CD4-positive, alpha-beta T cell (primary cell): ENCODE data around the gene NUDT21. TPM values are rescaled to one million over a fixed set of nuclear protein-coding genes. Genes with fewer than 3 reads are reported as not detected.
"Not testable (repeated sequence)": the region's sequence is repeated elsewhere in the genome, so short reads cannot be mapped to it uniquely, and the experiment has no call there.

Source experiments
- ATAC-seq: fragments of 200-7000 bp; cut with Tn5 transposase; one replicate; pipeline ENCODE4 v1.10.0; 2022; ENCODE audit warnings: mild to moderate bottlenecking; ENCODE audit not compliant: poor library complexity
- CTCF ChIA-PET: fragments of 350-600 bp; sonication (Branson Sonifier 250); formaldehyde crosslinking; loops from one replicate; lab custom pipeline; 2021; ENCODE audit warnings: antibody characterized with exemption, inconsistent platforms; lab: Charles Lee
- POLR2A ChIA-PET: fragments of 350-600 bp; sonication (Branson Sonifier 250); formaldehyde crosslinking; loops from one replicate; lab custom pipeline; 2021; ENCODE audit warnings: antibody characterized with exemption, inconsistent platforms; lab: Charles Lee
- DNase-seq, 14 experiments: peaks; one replicate each; pipeline ENCODE4 v3.0.0-alpha.2; 2013 to 2020; ENCODE audit warnings: mixed read lengths in 2 of 14
- H3K27ac ChIP-seq, 2 donors: one replicate each; pipeline versions ENCODE4 v1.5.1 to v1.7.0; 2013; ENCODE audit warnings: low read length in 2 of 2, low read depth in 1 of 2, mild to moderate bottlenecking in 1 of 2
- H3K27me3 ChIP-seq, 2 experiments: 1 replicate in 1 of 2; 2 replicates in 1 of 2; pipeline versions ENCODE4 v1.6.1 to v1.7.0; 2013; ENCODE audit warnings: low read length in 2 of 2, control low read depth in 1 of 2, mild to moderate bottlenecking in 1 of 2, moderate library complexity in 1 of 2; ENCODE audit not compliant: insufficient read depth in 2 of 2, control insufficient read depth in 1 of 2
- H3K36me3 ChIP-seq: one replicate; pipeline ENCODE4 v1.6.1; 2013; ENCODE audit warnings: low read length, control low read depth; ENCODE audit not compliant: insufficient read depth
- H3K4me1 ChIP-seq: one replicate; pipeline ENCODE4 v1.6.1; 2013; ENCODE audit warnings: low read length, control low read depth; ENCODE audit not compliant: insufficient read depth
- H3K4me3 ChIP-seq: one replicate; pipeline ENCODE4 v1.5.1; 2013; ENCODE audit warnings: mild to moderate bottlenecking, low read length, moderate library complexity
- H3K9me3 ChIP-seq, 2 experiments: 1 replicate in 1 of 2; 2 replicates in 1 of 2; pipeline versions ENCODE4 v1.6.1 to v1.7.0; 2013; ENCODE audit warnings: low read length in 2 of 2, mild to moderate bottlenecking in 2 of 2, control low read depth in 1 of 2, moderate library complexity in 1 of 2; ENCODE audit not compliant: control insufficient read depth in 1 of 2, insufficient read depth in 1 of 2
- H3K27ac Mint-ChIP-seq: one replicate; pipeline ENCODE4 v1.8.0; 2020; ENCODE audit warnings: mixed read lengths
- H3K27me3 Mint-ChIP-seq: one replicate; pipeline ENCODE4 v1.8.0; 2021; ENCODE audit warnings: mixed read lengths
- H3K36me3 Mint-ChIP-seq: one replicate; pipeline ENCODE4 v1.8.0; 2021; ENCODE audit warnings: low read depth, mixed read lengths
- H3K4me1 Mint-ChIP-seq: one replicate; pipeline ENCODE4 v1.8.0; 2021; ENCODE audit warnings: low read depth, mixed read lengths
- H3K4me3 Mint-ChIP-seq: one replicate; pipeline ENCODE4 v1.8.0; 2020; ENCODE audit warnings: mild to moderate bottlenecking, mixed read lengths
- H3K9me3 Mint-ChIP-seq: one replicate; pipeline ENCODE4 v1.8.0; 2020; ENCODE audit warnings: mixed read lengths
- CTCF ChIP-seq: fragments of 200-600 bp; IDR thresholded peaks from one replicate; pipeline ENCODE4 v1.8.0; 2022; ENCODE audit warnings: antibody characterized with exemption, mild to moderate bottlenecking
- intact Hi-C, 2 experiments: fragments of 100-400 bp; cut with DNase I in 1 of 2; cut with micrococcal nuclease in 1 of 2; formaldehyde crosslinking; loops; one replicate each; pipeline versions ENCODE4 v1.15.1 to v1.9.0; 2023 to 2025; cut with DNase I, micrococcal nuclease
- total RNA-seq, 174 experiments: library from RNA in 2 of 174; stranded (reverse) in 2 of 174; gene quantifications; one replicate each; pipeline ENCODE4 v1.2.3 and lab custom pipeline; 2021 to 2026

The NUDT21 gene
- total RNA-seq, 2 experiments from 2014 or later = 89.6 to 96.6 TPM

DNA sequence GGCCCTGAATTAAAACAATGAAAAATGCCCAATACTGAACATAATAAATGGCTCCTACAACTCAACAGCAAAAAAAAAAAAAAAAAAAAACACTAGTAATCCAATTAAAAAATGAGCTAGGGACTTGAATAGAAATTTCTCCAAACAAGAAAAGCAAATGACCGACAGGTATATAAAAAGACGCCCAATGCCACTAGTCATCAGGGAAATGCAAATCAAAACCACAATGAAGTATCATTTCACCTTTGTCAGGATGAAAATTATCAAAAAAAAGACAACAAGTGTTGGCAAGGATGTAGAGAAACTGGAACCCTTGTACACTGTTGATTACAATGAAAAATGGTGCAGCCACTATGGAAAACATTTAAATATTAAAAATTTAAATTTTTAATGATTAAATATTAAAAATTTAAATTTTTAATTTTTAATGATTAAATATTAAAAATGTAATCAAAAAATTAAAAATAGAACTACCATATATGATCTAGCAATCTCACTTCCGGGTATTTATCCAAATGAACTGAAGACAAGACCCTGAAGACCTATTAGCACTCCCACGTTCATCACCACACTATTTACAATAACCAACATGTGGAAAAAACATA is 40.6 kb upstream of the NUDT21 start:
- no peaks in the 10 kb centered on the region for H3K4me1 ChIP-seq
- no peak overlapping the region for H3K27ac Mint-ChIP-seq
- intact Hi-C loops = no loop called here
- no peak for DNase-seq
- H3K9me3 ChIP-seq = no peaks in the 10 kb centered on the region
- H3K4me3 Mint-ChIP-seq = no peak overlapping the region
- ChIA-PET POLR2A (no interaction called here), CTCF (no interaction called here)
- peaks cover 63% of the 10 kb centered on the region for H3K36me3 Mint-ChIP-seq
- TF ChIP-seq CTCF = no peak
- no peaks in the 10 kb centered on the region for H3K4me1 Mint-ChIP-seq
- no peak overlapping the region for H3K4me3 ChIP-seq
- no peak overlapping the region for H3K27ac ChIP-seq
- no peak for ATAC-seq
- H3K36me3 ChIP-seq = peaks cover 11% of the 10 kb centered on the region
- H3K27me3 Mint-ChIP-seq = no peaks in the 10 kb centered on the region
- H3K27me3 ChIP-seq = no peaks in the 10 kb centered on the region
- H3K9me3 Mint-ChIP-seq = no peaks in the 10 kb centered on the region

DNA sequence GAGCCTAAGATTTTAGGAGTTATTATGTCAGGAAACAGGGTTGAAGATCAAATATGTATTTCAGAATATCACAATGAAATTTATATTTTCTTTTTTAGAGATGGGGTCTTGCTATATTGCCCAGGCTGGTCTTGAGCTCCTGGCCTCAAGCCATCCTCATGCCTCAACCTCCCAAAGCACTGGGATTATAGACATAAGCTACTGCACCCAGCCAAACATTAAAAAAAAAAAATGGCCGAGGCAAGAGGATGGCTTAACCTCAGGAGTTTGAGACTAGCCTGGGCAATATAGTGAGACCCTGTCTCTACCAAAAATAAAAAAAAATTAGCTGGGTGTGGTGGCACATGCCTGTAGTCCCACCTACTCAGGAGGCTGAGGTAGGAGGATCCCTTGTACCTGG is 37.7 kb upstream of the NUDT21 start:
- H3K4me3 ChIP-seq, ATAC-seq, DNase-seq, H3K27ac Mint-ChIP-seq, H3K4me1 Mint-ChIP-seq, CTCF ChIA-PET, H3K9me3 ChIP-seq, H3K27me3 Mint-ChIP-seq, H3K27me3 ChIP-seq, intact Hi-C loops, H3K4me3 Mint-ChIP-seq, H3K9me3 Mint-ChIP-seq, POLR2A ChIA-PET, H3K27ac ChIP-seq, H3K4me1 ChIP-seq: not testable (repeated sequence)
- H3K36me3 ChIP-seq = peaks cover 20% of the 10 kb centered on the region
- peaks cover 62% of the 10 kb centered on the region for H3K36me3 Mint-ChIP-seq

- peaks cover 29% of the 10 kb centered on the region for H3K36me3 ChIP-seq
- Mint-ChIP-seq H3K4me3 (no peak overlapping the region), H3K36me3 (peaks cover 62% of the 10 kb centered on the region), H3K9me3 (no peaks in the 10 kb centered on the region), H3K4me1 (no peaks in the 10 kb centered on the region), H3K27me3 (no peaks in the 10 kb centered on the region), H3K27ac (no peak overlapping the region)
- no peak overlapping the region for H3K4me3 ChIP-seq
- no peak for TF ChIP-seq CTCF
- no peaks in the 10 kb centered on the region for H3K4me1 ChIP-seq
- H3K9me3 ChIP-seq = no peaks in the 10 kb centered on the region
- ATAC-seq (no peak), DNase-seq (no peak)
- CTCF ChIA-PET = interaction anchor here (1.3 kb wide), 1 partner anchor 19 kb away, joined by 4 read pairs; no protein-coding TSS in a partner anchor
- POLR2A ChIA-PET = no interaction called here
- intact Hi-C loops = no loop called here
- no peak overlapping the region for H3K27ac ChIP-seq
- H3K27me3 ChIP-seq = no peaks in the 10 kb centered on the region
Measured at GRCh38 chr16:56488035-56488434, 36.9 kb upstream of the NUDT21 start.

- intact Hi-C loops = no loop called here
- no peak overlapping the region for H3K27ac Mint-ChIP-seq
- H3K36me3 Mint-ChIP-seq = peaks cover 85% of the 10 kb centered on the region
Measured at GRCh38 chr16:56483394-56483793, 32.3 kb upstream of the NUDT21 start.

More at GRCh38 chr16:56483394-56483793, 32.3 kb upstream of the NUDT21 start:
- H3K9me3 Mint-ChIP-seq = no peaks in the 10 kb centered on the region
- ChIA-PET CTCF (no interaction called here), POLR2A (no interaction called here)
- peaks cover 55% of the 10 kb centered on the region for H3K36me3 ChIP-seq
- DNase-seq (no peak), ATAC-seq (no peak)
- no peaks in the 10 kb centered on the region for H3K27me3 Mint-ChIP-seq
- H3K9me3 ChIP-seq = no peaks in the 10 kb centered on the region
- TF ChIP-seq CTCF = no peak
- H3K4me3 ChIP-seq = no peak overlapping the region
- no peak overlapping the region for H3K4me3 Mint-ChIP-seq
- no peaks in the 10 kb centered on the region for H3K4me1 ChIP-seq
- H3K27ac ChIP-seq = no peak overlapping the region
- H3K4me1 Mint-ChIP-seq = no peaks in the 10 kb centered on the region
- no peaks in the 10 kb centered on the region for H3K27me3 ChIP-seq
